OCI-LY3 (cell line): ENCODE measurements around the gene WIF1.

Experiments
- EZH2phosphoT487 ChIP-seq: fragments of 200-600 bp; shearing (Covaris generic); IDR thresholded peaks from 2 replicates; pipeline ENCODE4 v1.6.1; 2018; ENCODE audit warnings: antibody characterized with exemption, mixed run types, low read depth
- TF ChIP-seq, protein P1 (sequence below): fragments of 200-600, 300-600 bp; sonication (generic); IDR thresholded peaks from 2 replicates; pipeline ENCODE4 v1.5.1; 2014; ENCODE audit warnings: antibody characterized with exemption, low read length, low read depth

DNA sequence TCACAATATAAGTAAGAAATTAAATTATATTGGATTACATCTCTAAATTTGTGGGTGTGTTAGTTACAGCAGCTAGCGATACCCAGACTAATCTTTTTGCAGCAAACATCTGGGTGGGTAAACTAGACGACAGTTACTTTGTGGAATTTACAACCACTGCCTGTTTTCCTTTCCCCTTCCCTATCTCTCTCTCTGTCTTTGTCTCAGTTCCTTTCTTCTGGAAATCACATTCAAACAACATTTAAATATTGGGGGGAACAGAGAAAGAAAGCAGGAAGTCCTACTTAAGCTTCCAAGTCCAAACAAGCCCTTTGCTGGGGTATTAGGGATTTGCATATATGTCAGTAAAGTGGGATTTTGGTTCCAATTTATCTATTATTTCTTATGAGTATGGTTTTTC is 97.6 kb downstream of the WIF1 start:
- TF ChIP-seq, protein P1, sequence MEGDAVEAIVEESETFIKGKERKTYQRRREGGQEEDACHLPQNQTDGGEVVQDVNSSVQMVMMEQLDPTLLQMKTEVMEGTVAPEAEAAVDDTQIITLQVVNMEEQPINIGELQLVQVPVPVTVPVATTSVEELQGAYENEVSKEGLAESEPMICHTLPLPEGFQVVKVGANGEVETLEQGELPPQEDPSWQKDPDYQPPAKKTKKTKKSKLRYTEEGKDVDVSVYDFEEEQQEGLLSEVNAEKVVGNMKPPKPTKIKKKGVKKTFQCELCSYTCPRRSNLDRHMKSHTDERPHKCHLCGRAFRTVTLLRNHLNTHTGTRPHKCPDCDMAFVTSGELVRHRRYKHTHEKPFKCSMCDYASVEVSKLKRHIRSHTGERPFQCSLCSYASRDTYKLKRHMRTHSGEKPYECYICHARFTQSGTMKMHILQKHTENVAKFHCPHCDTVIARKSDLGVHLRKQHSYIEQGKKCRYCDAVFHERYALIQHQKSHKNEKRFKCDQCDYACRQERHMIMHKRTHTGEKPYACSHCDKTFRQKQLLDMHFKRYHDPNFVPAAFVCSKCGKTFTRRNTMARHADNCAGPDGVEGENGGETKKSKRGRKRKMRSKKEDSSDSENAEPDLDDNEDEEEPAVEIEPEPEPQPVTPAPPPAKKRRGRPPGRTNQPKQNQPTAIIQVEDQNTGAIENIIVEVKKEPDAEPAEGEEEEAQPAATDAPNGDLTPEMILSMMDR: no peak
- no peak for TF ChIP-seq EZH2phosphoT487
